H9 (cell line): ENCODE data around the gene CDH23. TPM values are rescaled to one million over a fixed set of nuclear protein-coding genes. Genes with fewer than 3 reads are reported as not detected.

Source experiments
- DNase-seq: peaks from one replicate; pipeline ENCODE4 v3.0.0-alpha.2; 2017
- H2AFZ ChIP-seq: one replicate; pipeline ENCODE4 v1.6.1; 2013; ENCODE audit warnings: mild to moderate bottlenecking, low read length, control low read depth, moderate library complexity
- H2AK5ac ChIP-seq: 2 replicates; pipeline ENCODE4 v1.6.1; 2013; ENCODE audit warnings: low read length, control low read depth, mixed read lengths; ENCODE audit not compliant: insufficient read length
- H2BK120ac ChIP-seq: one replicate; pipeline ENCODE4 v1.6.1; 2013; ENCODE audit warnings: low read depth, mild to moderate bottlenecking, low read length, control low read depth, inconsistent platforms; ENCODE audit not compliant: poor library complexity, severe bottlenecking
- H2BK12ac ChIP-seq: 2 replicates; pipeline ENCODE4 v1.6.1; 2013; ENCODE audit warnings: low read length, control low read depth, mixed read lengths, low read depth; ENCODE audit not compliant: insufficient read length
- H2BK15ac ChIP-seq: 2 replicates; pipeline ENCODE4 v1.6.1; 2013; ENCODE audit warnings: low read depth, low read length, control low read depth
- H2BK20ac ChIP-seq: one replicate; pipeline ENCODE4 v1.6.1; 2013; ENCODE audit warnings: low read depth, mild to moderate bottlenecking, low read length, control low read depth, inconsistent platforms; ENCODE audit not compliant: poor library complexity, severe bottlenecking
- H2BK5ac ChIP-seq: 2 replicates; pipeline ENCODE4 v1.6.1; 2013; ENCODE audit warnings: low read length, control low read depth, mixed read lengths; ENCODE audit not compliant: insufficient read length
- H3K14ac ChIP-seq: 2 replicates; pipeline ENCODE4 v1.6.1; 2013; ENCODE audit warnings: low read length, control low read depth; ENCODE audit not compliant: insufficient read depth
- H3K18ac ChIP-seq: 2 replicates; pipeline ENCODE4 v1.6.1; 2013; ENCODE audit warnings: low read depth, mild to moderate bottlenecking, mixed read lengths, low read length, control low read depth; ENCODE audit not compliant: insufficient read length
- H3K23ac ChIP-seq: 2 replicates; pipeline ENCODE4 v1.6.1; 2013; ENCODE audit warnings: low read length, control low read depth, mixed read lengths, low read depth; ENCODE audit not compliant: insufficient read length
- H3K23me2 ChIP-seq: 2 replicates; pipeline ENCODE4 v1.6.1; 2013; ENCODE audit warnings: low read depth, mild to moderate bottlenecking, mixed read lengths, low read length, control low read depth; ENCODE audit not compliant: insufficient read length, poor library complexity, severe bottlenecking
- H3K27ac ChIP-seq: 2 replicates; pipeline ENCODE4 v1.5.1; 2013; ENCODE audit warnings: low read length, control low read depth, mixed read lengths, low read depth; ENCODE audit not compliant: insufficient read length
- H3K27me3 ChIP-seq: 2 replicates; pipeline ENCODE4 v1.6.1; 2013; ENCODE audit warnings: low read length, control low read depth, inconsistent platforms; ENCODE audit not compliant: insufficient read depth
- H3K4ac ChIP-seq: 2 replicates; pipeline ENCODE4 v1.6.1; 2013; ENCODE audit warnings: low read depth, mild to moderate bottlenecking, control low read depth, inconsistent platforms, low read length, moderate library complexity
- H3K4me1 ChIP-seq: 2 replicates; pipeline ENCODE4 v1.6.1; 2013; ENCODE audit warnings: low read length, control low read depth, inconsistent platforms; ENCODE audit not compliant: insufficient read depth
- H3K4me2 ChIP-seq: 2 replicates; pipeline ENCODE4 v1.6.1; 2013; ENCODE audit warnings: low read length, control low read depth, mixed read lengths; ENCODE audit not compliant: insufficient read length, insufficient read depth
- H3K56ac ChIP-seq: 2 replicates; pipeline ENCODE4 v1.6.1; 2013; ENCODE audit warnings: low read depth, mild to moderate bottlenecking, mixed read lengths, low read length, control low read depth; ENCODE audit not compliant: insufficient read length
- H3K79me1 ChIP-seq: 2 replicates; pipeline ENCODE4 v1.6.1; 2013; ENCODE audit warnings: low read depth, mild to moderate bottlenecking, moderate library complexity, low read length, control low read depth, inconsistent platforms; ENCODE audit not compliant: insufficient read depth, poor library complexity, severe bottlenecking
- H3K79me2 ChIP-seq: 2 replicates; pipeline ENCODE4 v1.6.1; 2013; ENCODE audit warnings: low read length, control low read depth, inconsistent platforms; ENCODE audit not compliant: insufficient read depth
- H3K9ac ChIP-seq: 2 replicates; pipeline ENCODE4 v1.6.1; 2013; ENCODE audit warnings: low read length, control low read depth, mixed read lengths; ENCODE audit not compliant: insufficient read length; ENCODE audit errors: extremely low read depth
- H3K9me3 ChIP-seq: one replicate; pipeline ENCODE4 v1.6.1; 2013; ENCODE audit warnings: low read depth, low read length, inconsistent platforms; ENCODE audit not compliant: control insufficient read depth
- H3T11ph ChIP-seq: one replicate; pipeline ENCODE4 v1.6.1; 2013; ENCODE audit warnings: mild to moderate bottlenecking, low read length, control low read depth, inconsistent platforms
- H4K20me1 ChIP-seq: one replicate; pipeline ENCODE4 v1.6.1; 2013; ENCODE audit not compliant: control insufficient read depth, insufficient read length, insufficient read depth
- H4K5ac ChIP-seq: 2 replicates; pipeline ENCODE4 v1.6.1; 2013; ENCODE audit warnings: low read depth, mild to moderate bottlenecking, mixed read lengths, low read length, control low read depth; ENCODE audit not compliant: insufficient read length
- H4K8ac ChIP-seq: replicated peaks from 2 replicates; pipeline ENCODE4 v1.6.1; 2013; ENCODE audit warnings: low read length, control low read depth, mixed read lengths, low read depth; ENCODE audit not compliant: insufficient read length
- H4K91ac ChIP-seq: 2 replicates; pipeline ENCODE4 v1.6.1; 2013; ENCODE audit warnings: low read depth, mild to moderate bottlenecking, moderate library complexity, mixed read lengths, low read length, control low read depth; ENCODE audit not compliant: insufficient read length
- H3K27ac Mint-ChIP-seq, 3 experiments: 2 replicates in 2 of 3; 3 replicates in 1 of 3; pipeline ENCODE4 v1.8.0; 2020 to 2021; ENCODE audit warnings: mixed read lengths in 3 of 3, mild to moderate bottlenecking in 1 of 3, moderate library complexity in 1 of 3
- H3K27me3 Mint-ChIP-seq: 2 replicates; pipeline ENCODE4 v1.8.0; 2021; ENCODE audit warnings: low read depth, mild to moderate bottlenecking, moderate library complexity, mixed read lengths
- H3K36me3 Mint-ChIP-seq, 3 experiments: 2 replicates in 2 of 3; 3 replicates in 1 of 3; pipeline ENCODE4 v1.8.0; 2020 to 2021; ENCODE audit warnings: low read depth in 3 of 3, mixed read lengths in 3 of 3; ENCODE audit not compliant: insufficient read depth in 1 of 3
- H3K4me1 Mint-ChIP-seq, 2 experiments: 2 replicates each; pipeline ENCODE4 v1.8.0; 2020; ENCODE audit warnings: mixed read lengths in 2 of 2
- H3K4me3 Mint-ChIP-seq, 2 experiments: 2 replicates in 1 of 2; 3 replicates in 1 of 2; pipeline ENCODE4 v1.8.0; 2020 to 2021; ENCODE audit warnings: mild to moderate bottlenecking in 2 of 2, mixed read lengths in 2 of 2, moderate library complexity in 1 of 2
- H3K9me3 Mint-ChIP-seq, 2 experiments: 2 replicates in 1 of 2; 3 replicates in 1 of 2; pipeline ENCODE4 v1.8.0; 2020; ENCODE audit warnings: mild to moderate bottlenecking in 2 of 2, mixed read lengths in 2 of 2, moderate library complexity in 1 of 2
- WGBS: extraction: QIAGEN DNeasy Blood & Tissue Kit; methylation state at CpG from one replicate; pipeline ENCODE4 v1.1.7; 2013; ENCODE audit warnings: missing lambda C conversion rate, low lambda C conversion rate, mixed read lengths; ENCODE audit not compliant: insufficient read length; ENCODE audit errors: extremely low coverage; 5-methylcytosine and 5-hydroxymethylcytosine counted together
- total RNA-seq: library from RNA; stranded (reverse); gene quantifications from 2 replicates; pipeline ENCODE4 v1.2.1, GENCODE V29; 2021
- TF ChIP-seq, protein P1 (sequence below): fragments of 200-600 bp; sonication (generic); conservative IDR thresholded peaks from 3 replicates; pipeline ENCODE4 v1.8.0; 2021; ENCODE audit warnings: antibody characterized with exemption, mild to moderate bottlenecking

The CDH23 gene
- total RNA-seq, 1 experiment from 2014 or later: 2.1 TPM

DNA sequence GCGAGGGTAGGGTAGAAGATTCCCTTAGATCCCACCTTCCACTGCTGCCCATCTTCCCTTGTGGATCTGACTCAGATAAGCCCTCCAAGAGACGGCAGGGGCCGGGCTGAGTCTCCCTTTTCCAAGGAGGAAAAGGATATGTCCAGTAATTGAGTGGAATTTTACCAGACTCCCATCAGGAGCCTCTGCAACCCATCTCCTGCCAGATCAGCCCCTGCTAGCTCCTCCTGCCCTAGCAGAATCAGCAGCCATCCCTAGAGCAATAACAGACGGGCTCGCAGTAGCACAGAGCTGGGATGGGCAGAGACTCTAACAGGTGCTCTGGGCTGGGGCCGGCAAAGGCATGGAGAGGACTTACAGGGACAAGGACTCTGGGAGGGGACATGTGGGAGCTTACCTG lies 249.3 kb downstream of the CDH23 start:
- H3K27me3 ChIP-seq: no peaks in the 10 kb centered on the region
- H4K20me1 ChIP-seq: no peaks in the 10 kb centered on the region
- no peak overlapping the region for H3K4me2 ChIP-seq
- no peak overlapping the region for H2AFZ ChIP-seq
- H2BK12ac ChIP-seq: no peak overlapping the region
- no peak overlapping the region for H2BK15ac ChIP-seq
- no peak overlapping the region for H3K4me3 Mint-ChIP-seq
- no peak overlapping the region for H3K56ac ChIP-seq
- no CpG with 5 or more reads among the region's 6 CpGs for WGBS
- no peaks in the 10 kb centered on the region; a peak in 1 of 5 replicates for H3K9me3 Mint-ChIP-seq
- no peak overlapping the region for H2BK5ac ChIP-seq
- no peaks in the 10 kb centered on the region for H3K36me3 Mint-ChIP-seq
- H3K18ac ChIP-seq: no peak overlapping the region
- H3K79me2 ChIP-seq: no peaks in the 10 kb centered on the region
- H3K27me3 Mint-ChIP-seq: peaks cover 21% of the 10 kb centered on the region
- TF ChIP-seq, protein P1, sequence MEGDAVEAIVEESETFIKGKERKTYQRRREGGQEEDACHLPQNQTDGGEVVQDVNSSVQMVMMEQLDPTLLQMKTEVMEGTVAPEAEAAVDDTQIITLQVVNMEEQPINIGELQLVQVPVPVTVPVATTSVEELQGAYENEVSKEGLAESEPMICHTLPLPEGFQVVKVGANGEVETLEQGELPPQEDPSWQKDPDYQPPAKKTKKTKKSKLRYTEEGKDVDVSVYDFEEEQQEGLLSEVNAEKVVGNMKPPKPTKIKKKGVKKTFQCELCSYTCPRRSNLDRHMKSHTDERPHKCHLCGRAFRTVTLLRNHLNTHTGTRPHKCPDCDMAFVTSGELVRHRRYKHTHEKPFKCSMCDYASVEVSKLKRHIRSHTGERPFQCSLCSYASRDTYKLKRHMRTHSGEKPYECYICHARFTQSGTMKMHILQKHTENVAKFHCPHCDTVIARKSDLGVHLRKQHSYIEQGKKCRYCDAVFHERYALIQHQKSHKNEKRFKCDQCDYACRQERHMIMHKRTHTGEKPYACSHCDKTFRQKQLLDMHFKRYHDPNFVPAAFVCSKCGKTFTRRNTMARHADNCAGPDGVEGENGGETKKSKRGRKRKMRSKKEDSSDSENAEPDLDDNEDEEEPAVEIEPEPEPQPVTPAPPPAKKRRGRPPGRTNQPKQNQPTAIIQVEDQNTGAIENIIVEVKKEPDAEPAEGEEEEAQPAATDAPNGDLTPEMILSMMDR: no peak
- H3K4me1 Mint-ChIP-seq: peaks cover 35 to 40% of the 10 kb centered on the region in 2 experiments
- H2BK20ac ChIP-seq: no peak overlapping the region
- H3K79me1 ChIP-seq: no peaks in the 10 kb centered on the region
- H3K27ac Mint-ChIP-seq: no peak overlapping the region; a peak in 1 of 7 replicates
- H3K14ac ChIP-seq: no peak overlapping the region
- H4K91ac ChIP-seq: no peak overlapping the region
- no peaks in the 10 kb centered on the region for H3K23me2 ChIP-seq
- H3K9me3 ChIP-seq: no peaks in the 10 kb centered on the region
- H4K5ac ChIP-seq: no peak overlapping the region
- H3K23ac ChIP-seq: no peak overlapping the region
- H2BK120ac ChIP-seq: no peak overlapping the region
- no peak overlapping the region for H3K4ac ChIP-seq
- H3K9ac ChIP-seq: no peak overlapping the region
- no peak overlapping the region for H3T11ph ChIP-seq
- peaks cover 2% of the 10 kb centered on the region; the same call in 1 of the 2 replicates for H3K4me1 ChIP-seq
- DNase-seq: no peak
- H2AK5ac ChIP-seq: no peak overlapping the region
- no peak overlapping the region for H4K8ac ChIP-seq
- H3K27ac ChIP-seq: no peak overlapping the region
